ENCODE results near the gene JAZF1.

DNA sequence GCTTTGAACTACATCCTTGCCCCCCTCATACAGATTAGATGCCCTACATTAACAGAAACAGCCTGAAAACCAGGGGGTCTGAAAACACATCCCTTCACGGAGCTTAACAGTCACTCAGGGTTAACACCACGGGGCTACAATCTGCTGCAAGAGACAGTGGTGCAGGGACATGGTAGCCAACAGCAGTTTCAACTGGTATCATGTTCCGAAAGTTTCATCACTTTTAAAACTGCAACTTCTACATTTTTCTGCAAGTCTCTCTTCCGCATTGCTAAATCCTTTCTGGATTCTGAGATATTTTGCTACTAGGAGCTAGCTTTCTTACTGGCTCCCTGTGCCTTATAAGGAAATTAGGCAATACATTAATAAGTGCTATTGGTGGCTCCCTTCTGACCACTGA, 92.6 kb downstream of the JAZF1 start:
- TF ChIP-seq, protein P1, sequence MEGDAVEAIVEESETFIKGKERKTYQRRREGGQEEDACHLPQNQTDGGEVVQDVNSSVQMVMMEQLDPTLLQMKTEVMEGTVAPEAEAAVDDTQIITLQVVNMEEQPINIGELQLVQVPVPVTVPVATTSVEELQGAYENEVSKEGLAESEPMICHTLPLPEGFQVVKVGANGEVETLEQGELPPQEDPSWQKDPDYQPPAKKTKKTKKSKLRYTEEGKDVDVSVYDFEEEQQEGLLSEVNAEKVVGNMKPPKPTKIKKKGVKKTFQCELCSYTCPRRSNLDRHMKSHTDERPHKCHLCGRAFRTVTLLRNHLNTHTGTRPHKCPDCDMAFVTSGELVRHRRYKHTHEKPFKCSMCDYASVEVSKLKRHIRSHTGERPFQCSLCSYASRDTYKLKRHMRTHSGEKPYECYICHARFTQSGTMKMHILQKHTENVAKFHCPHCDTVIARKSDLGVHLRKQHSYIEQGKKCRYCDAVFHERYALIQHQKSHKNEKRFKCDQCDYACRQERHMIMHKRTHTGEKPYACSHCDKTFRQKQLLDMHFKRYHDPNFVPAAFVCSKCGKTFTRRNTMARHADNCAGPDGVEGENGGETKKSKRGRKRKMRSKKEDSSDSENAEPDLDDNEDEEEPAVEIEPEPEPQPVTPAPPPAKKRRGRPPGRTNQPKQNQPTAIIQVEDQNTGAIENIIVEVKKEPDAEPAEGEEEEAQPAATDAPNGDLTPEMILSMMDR (IDR thresholded peaks at IDR 0.05; ENCODE audit: poor library complexity): no peak
- TF ChIP-seq EZH2phosphoT487 (IDR thresholded peaks at IDR 0.05; ENCODE audit: low read depth, severe bottlenecking, unreplicated experiment): no peak

Measured in hepatocyte (in vitro differentiated cells).